ENCODE data around the gene EFCAB12.

Gene EFCAB12

DNA sequence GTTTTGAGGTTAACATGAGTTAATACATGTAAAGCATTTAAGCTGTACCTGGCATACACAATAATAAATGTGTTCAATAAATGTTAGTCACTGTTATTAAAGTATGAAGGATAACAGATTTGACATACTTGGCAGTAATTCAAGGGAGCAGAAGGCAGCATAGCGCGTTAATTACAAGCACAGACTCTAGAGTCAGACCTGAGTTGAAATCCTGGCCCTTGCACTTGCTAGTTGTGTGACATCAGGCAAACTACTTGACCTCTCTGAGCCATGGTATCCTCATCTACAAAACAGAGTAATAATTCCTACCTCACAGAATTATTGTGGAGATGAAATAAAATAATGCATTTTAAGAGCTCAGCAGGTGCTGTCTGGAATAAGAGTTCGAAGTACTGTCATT, 17.0 kb upstream of the EFCAB12 start:
- H3K27ac ChIP-seq = no peak overlapping the region
- TF ChIP-seq ZFX (IDR thresholded peaks at IDR 0.05) = no peak

DNA sequence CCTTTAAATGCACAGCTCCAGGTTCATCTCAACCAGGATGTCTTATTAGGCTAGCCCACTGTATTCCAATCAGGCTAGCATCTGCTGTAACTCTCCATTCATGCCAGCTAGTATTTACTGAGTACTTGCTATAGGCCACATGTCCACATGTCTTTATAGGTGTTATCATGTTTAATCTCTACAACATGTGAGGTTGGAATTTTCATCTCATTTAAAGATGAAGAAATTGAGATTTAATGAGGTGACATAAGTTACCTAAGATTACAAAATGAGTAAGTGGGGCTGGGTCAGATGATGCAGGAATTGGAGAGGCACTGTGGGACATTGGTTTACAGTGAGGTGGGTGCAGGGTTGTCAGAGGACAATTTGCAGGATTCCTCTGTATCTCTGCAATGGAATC, 14.5 kb upstream of the EFCAB12 start:
- H3K27ac ChIP-seq = no peak overlapping the region
- TF ChIP-seq ZFX (IDR thresholded peaks at IDR 0.05) = no peak
- TF ChIP-seq, protein P1, sequence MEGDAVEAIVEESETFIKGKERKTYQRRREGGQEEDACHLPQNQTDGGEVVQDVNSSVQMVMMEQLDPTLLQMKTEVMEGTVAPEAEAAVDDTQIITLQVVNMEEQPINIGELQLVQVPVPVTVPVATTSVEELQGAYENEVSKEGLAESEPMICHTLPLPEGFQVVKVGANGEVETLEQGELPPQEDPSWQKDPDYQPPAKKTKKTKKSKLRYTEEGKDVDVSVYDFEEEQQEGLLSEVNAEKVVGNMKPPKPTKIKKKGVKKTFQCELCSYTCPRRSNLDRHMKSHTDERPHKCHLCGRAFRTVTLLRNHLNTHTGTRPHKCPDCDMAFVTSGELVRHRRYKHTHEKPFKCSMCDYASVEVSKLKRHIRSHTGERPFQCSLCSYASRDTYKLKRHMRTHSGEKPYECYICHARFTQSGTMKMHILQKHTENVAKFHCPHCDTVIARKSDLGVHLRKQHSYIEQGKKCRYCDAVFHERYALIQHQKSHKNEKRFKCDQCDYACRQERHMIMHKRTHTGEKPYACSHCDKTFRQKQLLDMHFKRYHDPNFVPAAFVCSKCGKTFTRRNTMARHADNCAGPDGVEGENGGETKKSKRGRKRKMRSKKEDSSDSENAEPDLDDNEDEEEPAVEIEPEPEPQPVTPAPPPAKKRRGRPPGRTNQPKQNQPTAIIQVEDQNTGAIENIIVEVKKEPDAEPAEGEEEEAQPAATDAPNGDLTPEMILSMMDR (conservative IDR thresholded peaks at IDR 0.05) = no peak

DNA sequence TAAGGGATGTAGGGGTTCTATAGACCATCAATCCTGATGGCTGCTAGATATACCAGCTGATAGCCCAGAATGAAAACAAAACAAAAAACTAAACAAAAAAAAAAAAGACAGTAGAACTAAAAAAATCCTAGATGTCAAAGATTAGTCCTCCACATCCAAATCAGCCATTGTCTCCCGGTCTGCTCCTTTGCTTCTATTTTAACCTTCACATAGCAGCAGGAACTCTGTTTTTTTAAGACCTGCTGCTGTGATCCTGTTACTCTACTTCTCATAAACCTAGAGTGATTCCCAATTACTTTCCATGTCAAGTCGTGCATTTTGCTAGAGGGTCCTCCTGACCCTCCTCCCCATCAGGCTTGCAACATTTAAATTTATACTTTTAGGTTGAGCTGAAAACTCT, 14.1 kb upstream of the EFCAB12 start:
- no peak for TF ChIP-seq ZFX (IDR thresholded peaks at IDR 0.05)
- TF ChIP-seq, protein P1 (conservative IDR thresholded peaks at IDR 0.05) = no peak

DNA sequence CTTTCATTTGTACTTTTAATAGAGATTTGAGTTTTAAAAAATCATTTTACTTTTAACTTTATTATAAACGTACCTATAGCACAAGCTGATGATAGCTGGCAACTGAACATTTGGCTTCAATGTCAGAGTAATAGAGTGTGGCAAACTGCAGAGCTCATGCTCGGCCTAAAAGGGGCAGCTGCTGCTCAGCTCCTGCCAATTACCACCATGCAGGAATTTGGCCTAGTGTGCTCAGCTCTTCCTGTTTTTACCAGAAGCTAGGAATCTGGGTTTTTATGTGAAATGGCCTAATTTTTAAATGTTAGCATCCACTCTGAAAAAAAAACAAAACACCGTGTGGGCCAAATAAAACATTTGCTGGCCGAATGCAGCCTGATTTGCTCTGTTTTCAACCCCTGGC, 13.3 kb upstream of the EFCAB12 start:
- peak overlapping the region; percentile 91; the same call in 1 of the 2 replicates for H3K27ac ChIP-seq
- TF ChIP-seq ZFX (IDR thresholded peaks at IDR 0.05) = no peak
- TF ChIP-seq, protein P1 (conservative IDR thresholded peaks at IDR 0.05) = no peak

More for the DNA sequence above, 14.1 kb upstream of the EFCAB12 start:
- H3K27ac ChIP-seq = no peak overlapping the region

DNA sequence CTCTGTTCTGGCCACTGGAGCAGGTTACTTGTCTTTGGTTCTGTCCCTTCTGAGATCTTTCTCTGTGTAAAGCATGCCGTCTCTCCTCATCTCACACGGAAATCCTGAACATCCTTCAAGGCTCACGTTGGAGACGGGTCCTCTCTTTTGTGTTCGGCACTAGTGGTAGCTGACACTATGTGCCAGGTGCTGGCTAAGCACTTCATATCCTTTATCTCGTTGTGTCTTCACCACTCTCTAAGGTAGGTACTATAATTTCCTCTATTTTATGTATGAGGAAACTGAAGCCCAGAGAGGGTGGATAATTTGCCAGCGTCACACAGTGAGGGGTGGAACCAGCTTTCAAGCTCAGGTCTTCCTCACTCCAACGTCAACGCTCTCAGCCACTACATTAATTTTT, 12.8 kb upstream of the EFCAB12 start:
- TF ChIP-seq ZFX (IDR thresholded peaks at IDR 0.05) = no peak
- TF ChIP-seq, protein P1 (conservative IDR thresholded peaks at IDR 0.05) = no peak
- peak overlapping the region; percentile 91; the same call in 1 of the 2 replicates for H3K27ac ChIP-seq

DNA sequence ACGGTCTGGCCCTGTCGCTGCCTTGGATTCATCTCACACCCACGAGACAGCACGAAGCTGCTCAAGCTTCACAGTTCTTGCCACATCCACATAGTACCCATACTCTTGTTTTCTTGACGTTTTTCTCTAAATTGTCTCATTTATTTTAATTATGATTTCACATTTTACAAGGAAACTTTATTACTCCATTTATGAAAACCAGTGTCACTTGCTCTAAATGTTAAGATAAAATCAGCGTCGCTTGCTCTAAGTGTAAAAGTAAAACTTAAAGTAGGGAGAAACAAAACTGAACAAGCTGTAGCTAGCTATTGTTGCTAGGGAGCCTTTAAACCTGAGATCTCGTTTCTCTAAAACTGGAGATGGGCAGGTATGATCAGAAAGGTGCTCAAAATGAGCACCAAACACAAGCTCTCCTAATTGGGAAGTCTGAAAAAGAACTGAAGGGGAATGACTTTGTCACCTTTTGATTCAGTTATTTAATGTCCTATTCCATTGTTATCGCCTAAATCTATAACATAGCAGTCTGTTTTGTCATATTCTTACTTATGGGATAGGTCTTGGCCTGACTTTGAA, 12.3 kb upstream of the EFCAB12 start:
- peak overlapping the region; percentile 91 for H3K27ac ChIP-seq
- TF ChIP-seq, protein P1 (conservative IDR thresholded peaks at IDR 0.05) = no peak
- 0 out of 2 replicates have a peak, but pooled peaks have one; percentile 4 for TF ChIP-seq ZFX (IDR thresholded peaks at IDR 0.05)

DNA sequence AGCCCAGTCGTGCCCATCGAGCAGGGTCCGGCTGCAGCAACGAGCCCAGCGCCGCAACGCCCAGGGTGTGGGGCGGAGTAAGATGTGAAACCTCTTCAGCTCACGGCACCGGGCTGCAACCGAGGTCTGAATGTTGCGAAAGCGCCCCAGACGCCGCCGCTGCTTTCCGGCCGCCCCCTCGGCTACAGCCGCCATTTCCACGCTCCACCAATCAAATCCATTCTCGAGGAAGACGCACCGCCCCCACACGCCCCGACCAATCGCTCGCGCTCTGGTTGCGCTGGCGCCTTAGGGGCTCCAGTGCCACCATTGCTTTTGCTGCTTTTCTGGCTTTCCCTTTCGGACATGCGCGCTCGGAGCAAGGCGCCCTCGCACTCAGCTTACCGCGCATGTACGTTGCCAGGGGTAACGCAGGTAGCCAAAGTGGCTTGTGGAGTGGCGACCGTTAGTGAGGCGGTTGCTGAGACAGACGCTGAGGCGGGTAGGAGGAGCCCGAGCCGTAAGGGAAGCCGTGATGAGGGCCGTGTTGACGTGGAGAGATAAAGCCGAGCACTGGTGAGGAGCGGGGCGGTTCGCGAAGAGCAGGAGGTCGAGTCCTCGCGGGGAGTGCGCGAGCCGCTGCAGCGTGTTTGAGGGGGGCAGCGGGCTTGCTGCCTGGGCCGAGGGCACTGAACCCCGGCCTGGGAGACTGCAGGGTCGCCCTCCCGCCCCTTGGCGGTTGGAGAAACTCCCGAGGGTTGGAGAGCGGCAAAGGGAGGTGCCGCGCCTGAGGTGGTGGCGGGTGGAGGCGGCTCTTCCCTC, 11.6 kb upstream of the EFCAB12 start, which contains the start of the genes IFT122 and MBD4:
Gene IFT122, plus strand, starts transcription at position 408 of the 801 bp plus-strand sequence. Its CDS starts 107 bp downstream, at position 515.
Gene MBD4, minus strand, starts transcription at position 132 of the 801 bp plus-strand sequence. Its CDS starts 115 bp downstream, at position 17.
- TF ChIP-seq, protein P1 (conservative IDR thresholded peaks at IDR 0.05) = no peak
- TF ChIP-seq ZFX (IDR thresholded peaks at IDR 0.05) = peak; percentile 36; the same call in 1 of the 2 replicates

More for the DNA sequence above, 11.6 kb upstream of the EFCAB12 start, which contains the start of the genes IFT122 and MBD4:
- peak within 1 kb of the TSS; percentile 91 for H3K27ac ChIP-seq

Measured in C4-2B (cell line).